HepG2 (cell line): Measurements from ENCODE around the gene PIP4K2B. TPM values are rescaled to one million over a fixed set of nuclear protein-coding genes. Genes with fewer than 3 reads are reported as not detected.
A peak's percentile ranks its signal among the peaks of the same experiment; 100 is the strongest.

Experiments used
- ARID5B ChIP-seq: IDR thresholded peaks from 2 replicates; pipeline ENCODE4 v1.4.0; 2020; ENCODE audit warnings: mild to moderate bottlenecking, missing genetic modification reagents
- ATF7 ChIP-seq, 2 experiments: fragments of 450-650 bp in 1 of 2; sonication (generic) in 1 of 2; formaldehyde crosslinking in 1 of 2; IDR thresholded peaks; 2 replicates each; pipeline versions ENCODE4 v1.4.0 to v1.6.1; 2016 to 2020; ENCODE audit warnings: antibody characterized with exemption in 1 of 2, mild to moderate bottlenecking in 1 of 2, missing genetic modification reagents in 1 of 2
- CEBPB ChIP-seq: IDR thresholded peaks from 2 replicates; pipeline ENCODE4 v1.6.1; 2011; ENCODE audit warnings: low read depth, low read length, improper control_type of control experiment, borderline replicate concordance
- GRHL1 ChIP-seq: sonication (generic); formaldehyde crosslinking; conservative IDR thresholded peaks from 2 replicates; pipeline ENCODE4 v1.8.0; 2022; ENCODE audit warnings: missing genetic modification reagents
- HBP1 ChIP-seq: IDR thresholded peaks from 2 replicates; pipeline ENCODE4 v1.6.1; 2016; ENCODE audit warnings: low read depth, control low read depth
- MTF1 ChIP-seq: sonication (generic); formaldehyde crosslinking; IDR thresholded peaks from 2 replicates; pipeline ENCODE4 v1.5.0; 2020; ENCODE audit warnings: missing genetic modification reagents
- MXD4 ChIP-seq: IDR thresholded peaks from 2 replicates; pipeline ENCODE4 v1.6.1; 2016; ENCODE audit warnings: mild to moderate bottlenecking, missing biosample characterization, missing genetic modification reagents
- POLR2AphosphoS2 ChIP-seq: IDR thresholded peaks from 2 replicates; pipeline ENCODE4 v1.6.1; 2011; ENCODE audit warnings: low read depth, low read length, improper control_type of control experiment
- POLR2G ChIP-seq: fragments of 200-400 bp; formaldehyde crosslinking; IDR thresholded peaks from 2 replicates; pipeline ENCODE4 v1.6.1; 2018; ENCODE audit warnings: mild to moderate bottlenecking, low read depth, low read length, moderate library complexity
- WIZ ChIP-seq: sonication (generic); formaldehyde crosslinking; IDR thresholded peaks from 2 replicates; pipeline ENCODE4 v1.5.1; 2020; ENCODE audit warnings: mild to moderate bottlenecking, missing genetic modification reagents
- ZBTB38 ChIP-seq: sonication (generic); formaldehyde crosslinking; IDR thresholded peaks from 2 replicates; pipeline ENCODE4 v1.5.1; 2020; ENCODE audit warnings: mild to moderate bottlenecking, missing genetic modification reagents
- ZNF362 ChIP-seq: sonication (generic); formaldehyde crosslinking; IDR thresholded peaks from 2 replicates; pipeline ENCODE4 v1.4.0; 2020; ENCODE audit warnings: missing genetic modification reagents, mild to moderate bottlenecking, borderline replicate concordance
- ZNF574 ChIP-seq: sonication (generic); formaldehyde crosslinking; IDR thresholded peaks from 2 replicates; pipeline ENCODE4 v1.4.0; 2020; ENCODE audit warnings: missing genetic modification reagents
- polyA plus RNA-seq, 8 experiments: library from polyadenylated mRNA; depleted of rRNA in 3 of 8; stranded (reverse) in 7 of 8; unstranded in 1 of 8; fragments of >200 nt; fragmentation: Illumina TruSeq in 4 of 8; extraction: Trizol in 4 of 8; gene quantifications; 2 replicates each; pipeline versions ENCODE4 v1.2.1 to v1.2.3, GENCODE V29; 2011 to 2016; ENCODE audit warnings: low read depth in 4 of 8, missing spikeins in 1 of 8, mixed read lengths in 1 of 8; ENCODE audit not compliant: insufficient read depth in 1 of 8
- total RNA-seq, 5 experiments: library from RNA; depleted of rRNA; stranded (reverse); fragments of >200 nt; fragmentation: Illumina TruSeq; extraction: Trizol; gene quantifications; 2 replicates each; pipeline ENCODE4 v1.2.3, GENCODE V29; 2016; ENCODE audit warnings: low read depth in 1 of 5

Gene PIP4K2B
- total and polyA plus RNA-seq, 2 of the 13 experiments (the other 11 are each of a cell fraction or from before 2014, with no cell fraction given) = 20.4 to 54.0 TPM

- TF ChIP-seq ARID5B (CRISPR knock-in tag) (no peak), WIZ (CRISPR knock-in tag) (peak; percentile 42; the same call in 1 of the 2 replicates), POLR2AphosphoS2 (no peak), ATF7 (IDR thresholded peaks at IDR 0.05) (no peak), ATF7 (CRISPR knock-in tag; IDR thresholded peaks at IDR 0.05) (0 out of 2 replicates have a peak, but pooled peaks have one; percentile 7), MXD4 (CRISPR knock-in tag) (no peak; the same call in 1 of the 2 replicates), POLR2G (peak; percentile 38; the same call in 1 of the 2 replicates), ZNF362 (no peak), ZNF574 (peak; percentile 34; the same call in 1 of the 2 replicates), MTF1 (no peak), HBP1 (0 out of 2 replicates have a peak, but pooled peaks have one; percentile 56), ZBTB38 (CRISPR knock-in tag) (peak; percentile 87), CEBPB (no peak), GRHL1 (CRISPR knock-in tag) (no peak)
These were observed 499 bp downstream of the PIP4K2B start (continued) for GRCh38 chr17:38798614-38799500.
